Measurements from ENCODE around the gene ARID3C.
A peak's percentile ranks its signal among the peaks of the same experiment; 100 is the strongest.

ARID3C gene

DNA sequence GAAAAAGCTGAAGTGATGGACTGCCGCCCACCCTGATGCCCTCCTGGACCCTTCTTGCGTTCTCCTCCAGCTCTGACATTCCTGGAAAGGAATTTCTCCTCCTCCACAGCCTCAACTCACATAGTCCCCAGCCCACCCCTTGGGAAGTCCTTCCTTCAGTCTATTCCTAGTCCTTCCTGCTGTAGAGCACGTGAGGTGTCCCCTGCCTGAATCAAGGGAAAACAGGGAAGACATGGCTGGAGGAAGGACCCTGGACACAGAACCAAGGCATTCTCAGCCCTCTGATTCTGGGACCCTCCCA is 3.7 kb downstream of the ARID3C start:
- DNase-seq: no peak

- DNase-seq: no peak
Observed at GRCh38 chr9:34624475-34625185, 4.2 kb downstream of the ARID3C start.

GRCh38 chr9:34623374-34624235 is 5.3 kb downstream of the ARID3C start:
- no peak for DNase-seq

- DNase-seq: peak; percentile 96
Observed at GRCh38 chr9:34620061-34620994, 8.5 kb downstream of the ARID3C start, which contains the start of gene DCTN3. TSS of gene DCTN3 (minus strand) at chr9:34620495. CDS start at chr9:34620464, 31 bp downstream.

GRCh38 chr9:34615132-34615531 is 13.7 kb downstream of the ARID3C start:
- no peak for DNase-seq

- DNase-seq: peak; percentile 78
Observed at GRCh38 chr9:34612788-34613390, 16.0 kb downstream of the ARID3C start.

GRCh38 chr9:34611811-34612787 is 16.8 kb downstream of the ARID3C start, which contains the start of gene RPP25L:
TSS of gene RPP25L (minus strand) at chr9:34612097. CDS start at chr9:34611296, 801 bp downstream.
- peak; percentile 79 for DNase-seq

- no peak for DNase-seq
Observed at GRCh38 chr9:34611251-34611810, 17.5 kb downstream of the ARID3C start.

- peak; percentile 40 for DNase-seq
Observed at GRCh38 chr9:34610434-34611206, 18.2 kb downstream of the ARID3C start.

- no peak for DNase-seq
Observed at GRCh38 chr9:34607331-34607730, 21.5 kb downstream of the ARID3C start.

DNA sequence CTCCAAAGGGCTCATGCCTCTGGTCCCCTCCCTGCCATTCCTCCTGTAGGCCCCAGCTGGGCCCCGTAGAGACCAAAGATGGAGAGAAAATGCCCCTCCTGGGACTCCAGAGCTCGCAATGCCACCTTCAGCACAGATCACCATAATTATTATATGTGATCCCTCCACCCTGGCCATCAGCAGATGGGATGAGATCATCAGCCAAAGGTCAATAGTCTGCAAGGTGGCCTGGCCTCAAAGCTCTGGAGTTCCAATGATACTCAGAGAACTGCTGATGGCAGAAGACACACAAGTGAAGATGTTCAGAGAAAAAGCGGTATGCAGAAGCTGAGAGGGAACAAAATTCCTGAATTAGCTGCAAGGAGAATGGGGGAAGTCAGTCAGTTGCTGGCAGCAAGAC is 22.0 kb downstream of the ARID3C start:
- DNase-seq: no peak

GRCh38 chr9:34606190-34606589 is 22.7 kb downstream of the ARID3C start:
- DNase-seq: no peak

GRCh38 chr9:34603610-34604231 is 25.1 kb downstream of the ARID3C start:
- DNase-seq: peak; percentile 53

- DNase-seq: no peak
Observed at GRCh38 chr9:34601937-34602573, 26.8 kb downstream of the ARID3C start.

- no peak for DNase-seq
Observed at GRCh38 chr9:34600908-34601307, 28.0 kb downstream of the ARID3C start.

GRCh38 chr9:34599546-34599945 is 29.3 kb downstream of the ARID3C start:
- DNase-seq: no peak

DNA sequence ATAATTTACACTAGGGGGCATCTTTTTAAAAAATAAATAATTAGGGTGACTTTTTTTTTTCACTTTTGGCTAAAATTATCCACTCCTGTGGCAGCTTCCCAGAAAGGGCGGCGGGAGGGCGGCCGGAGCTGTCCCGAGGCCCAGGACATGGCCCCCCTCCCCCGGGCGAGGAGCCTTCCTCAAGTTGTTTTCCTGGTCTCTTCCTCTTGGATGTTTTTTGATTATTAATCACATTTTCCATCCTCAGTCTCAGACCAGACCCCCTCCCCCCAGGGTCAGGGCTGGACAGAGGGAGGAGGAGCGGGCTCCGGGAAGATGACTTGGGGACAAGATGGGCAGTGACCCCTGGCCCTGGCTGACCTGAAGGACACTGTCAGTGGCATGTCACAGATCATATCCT is 34.7 kb downstream of the ARID3C start:
- no peak for DNase-seq

DNA sequence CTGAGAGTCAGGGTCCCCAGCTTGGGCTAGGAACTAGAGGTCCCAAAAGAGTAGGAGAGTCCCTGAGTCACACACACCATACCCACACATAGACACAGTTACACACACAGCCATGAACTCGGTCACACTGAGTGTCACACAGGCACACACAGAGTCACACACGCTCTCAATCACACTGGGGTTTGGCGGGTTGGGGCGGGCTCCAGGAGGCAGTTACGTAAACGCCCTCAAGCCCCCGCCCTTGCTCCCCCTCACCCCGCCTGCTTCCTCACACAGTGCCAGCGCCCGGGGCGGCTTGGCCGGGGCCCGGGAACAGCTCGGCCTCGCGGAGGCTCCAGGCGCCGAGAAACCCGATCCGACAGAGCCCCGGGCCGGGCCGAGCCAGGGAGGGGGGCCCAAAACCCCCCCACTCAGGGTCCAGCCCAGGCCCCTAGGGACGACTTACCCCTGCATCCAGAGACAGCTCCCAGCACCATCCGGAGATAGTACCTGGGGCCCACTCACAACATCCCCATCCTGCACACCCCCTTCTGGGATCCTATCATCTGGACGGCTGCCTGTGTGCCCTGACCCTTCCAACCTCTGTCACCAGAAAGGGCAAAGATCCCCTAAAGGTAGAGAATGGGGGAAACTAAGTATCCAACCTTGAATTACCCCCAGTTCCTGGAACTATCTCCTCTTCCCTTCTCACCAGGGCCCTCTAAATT is 35.8 kb downstream of the ARID3C start:
- peak; percentile 18 for DNase-seq
